ENCODE measurements around the gene SLC37A1.

SLC37A1 gene

GRCh38 chr21:42524341-42525028 lies 10.8 kb downstream of the SLC37A1 start:
- H3K27me3 Mint-ChIP-seq = no peaks in the 10 kb centered on the region
- H3K4me1 Mint-ChIP-seq (ENCODE audit: low read depth) = peaks cover 50% of the 10 kb centered on the region
- H3K4me3 Mint-ChIP-seq = peak overlapping the region; percentile 58
- no peaks in the 10 kb centered on the region for H3K9me3 Mint-ChIP-seq (ENCODE audit: low read depth)
- peak overlapping the region; percentile 54 for H3K27ac Mint-ChIP-seq
- H3K36me3 Mint-ChIP-seq = peaks cover 16% of the 10 kb centered on the region

GRCh38 chr21:42525029-42525581 lies 11.5 kb downstream of the SLC37A1 start:
- peak overlapping the region; percentile 58 for H3K4me3 Mint-ChIP-seq

GRCh38 chr21:42525676-42526378 lies 12.2 kb downstream of the SLC37A1 start:
- H3K4me3 Mint-ChIP-seq = no peak overlapping the region
- no peaks in the 10 kb centered on the region for H3K9me3 Mint-ChIP-seq (ENCODE audit: low read depth)
- peaks cover 17% of the 10 kb centered on the region for H3K36me3 Mint-ChIP-seq
- peaks cover 57% of the 10 kb centered on the region for H3K4me1 Mint-ChIP-seq (ENCODE audit: low read depth)
- H3K27ac Mint-ChIP-seq = peak overlapping the region; percentile 10
- H3K27me3 Mint-ChIP-seq = no peaks in the 10 kb centered on the region

More at GRCh38 chr21:42525029-42525581, 11.5 kb downstream of the SLC37A1 start:
- Mint-ChIP-seq H3K4me1 (ENCODE audit: low read depth) (peaks cover 53% of the 10 kb centered on the region), H3K27me3 (no peaks in the 10 kb centered on the region), H3K36me3 (peaks cover 14% of the 10 kb centered on the region), H3K9me3 (ENCODE audit: low read depth) (no peaks in the 10 kb centered on the region), H3K27ac (peak overlapping the region; percentile 64)

GRCh38 chr21:42526379-42526727 lies 12.7 kb downstream of the SLC37A1 start:
- Mint-ChIP-seq H3K36me3 (peaks cover 17% of the 10 kb centered on the region), H3K4me1 (ENCODE audit: low read depth) (peaks cover 57% of the 10 kb centered on the region), H3K27ac (no peak overlapping the region), H3K9me3 (ENCODE audit: low read depth) (no peaks in the 10 kb centered on the region), H3K27me3 (no peaks in the 10 kb centered on the region), H3K4me3 (no peak overlapping the region)

DNA sequence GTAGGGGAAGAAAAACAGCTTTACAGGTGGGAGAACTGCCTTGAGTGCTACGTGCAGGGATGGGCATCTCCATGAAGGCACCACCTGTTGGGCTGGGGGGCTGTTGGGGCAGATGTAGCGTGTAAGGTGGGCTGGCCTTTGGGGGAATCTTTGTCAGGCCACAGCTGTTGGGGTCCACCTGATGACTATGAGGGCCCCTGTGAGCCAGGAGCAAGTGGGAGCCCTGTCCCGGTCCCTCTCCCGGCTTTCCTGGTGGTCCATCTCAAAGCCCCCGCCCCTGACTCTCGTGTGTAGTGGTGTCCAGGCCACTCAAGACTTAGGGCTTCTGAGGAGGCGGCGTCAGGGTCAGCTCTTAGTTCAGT lies 13.5 kb downstream of the SLC37A1 start:
- peaks cover 13% of the 10 kb centered on the region for H3K36me3 Mint-ChIP-seq
- peak overlapping the region; percentile 18 for H3K27ac Mint-ChIP-seq
- peak overlapping the region; percentile 42 for H3K4me3 Mint-ChIP-seq
- no peaks in the 10 kb centered on the region for H3K27me3 Mint-ChIP-seq
- H3K4me1 Mint-ChIP-seq (ENCODE audit: low read depth) = peaks cover 57% of the 10 kb centered on the region
- H3K9me3 Mint-ChIP-seq (ENCODE audit: low read depth) = no peaks in the 10 kb centered on the region

DNA sequence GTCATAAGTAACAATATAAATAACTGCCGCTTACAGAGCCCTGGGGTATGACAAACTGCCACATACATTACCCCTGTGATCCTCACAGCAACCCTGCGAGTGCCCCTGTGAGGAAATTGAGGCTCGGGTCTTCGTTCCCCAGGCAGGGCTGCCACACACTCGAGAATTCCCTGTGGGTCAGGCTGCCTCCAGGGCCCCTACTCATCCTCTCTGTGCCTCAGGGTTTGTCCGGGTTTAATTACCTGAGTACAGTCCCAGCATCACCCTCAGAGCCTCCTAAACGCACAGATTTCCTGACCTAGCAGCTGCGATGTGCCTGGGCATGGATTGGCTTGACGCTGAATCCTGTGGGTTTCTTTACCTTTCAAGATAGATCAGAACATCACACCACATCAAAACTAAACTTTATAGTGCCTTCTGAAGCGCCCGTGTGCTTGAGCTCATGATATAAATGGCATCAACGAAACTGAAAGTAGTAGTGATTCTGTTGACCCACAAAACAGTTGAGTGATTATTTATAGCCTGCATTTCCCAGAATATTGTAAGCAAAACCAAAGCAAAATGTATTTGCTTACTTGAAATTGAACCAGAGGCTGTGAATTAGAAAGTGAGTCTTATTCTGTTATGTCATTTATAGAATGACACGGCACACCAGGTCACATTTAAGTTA lies 14.0 kb downstream of the SLC37A1 start:
- H3K4me1 Mint-ChIP-seq (ENCODE audit: low read depth) = peaks cover 57% of the 10 kb centered on the region
- peak overlapping the region; percentile 94 for H3K27ac Mint-ChIP-seq
- peak overlapping the region; percentile 67 for H3K4me3 Mint-ChIP-seq
- H3K36me3 Mint-ChIP-seq = peaks cover 11% of the 10 kb centered on the region
- H3K9me3 Mint-ChIP-seq (ENCODE audit: low read depth) = no peaks in the 10 kb centered on the region
- no peaks in the 10 kb centered on the region for H3K27me3 Mint-ChIP-seq

- Mint-ChIP-seq H3K4me3 (no peak overlapping the region), H3K36me3 (peaks cover 9% of the 10 kb centered on the region), H3K9me3 (ENCODE audit: low read depth) (no peaks in the 10 kb centered on the region), H3K27ac (peak overlapping the region; percentile 70), H3K27me3 (no peaks in the 10 kb centered on the region), H3K4me1 (ENCODE audit: low read depth) (peaks cover 53% of the 10 kb centered on the region)
Measured at GRCh38 chr21:42530167-42530518, 16.5 kb downstream of the SLC37A1 start.

DNA sequence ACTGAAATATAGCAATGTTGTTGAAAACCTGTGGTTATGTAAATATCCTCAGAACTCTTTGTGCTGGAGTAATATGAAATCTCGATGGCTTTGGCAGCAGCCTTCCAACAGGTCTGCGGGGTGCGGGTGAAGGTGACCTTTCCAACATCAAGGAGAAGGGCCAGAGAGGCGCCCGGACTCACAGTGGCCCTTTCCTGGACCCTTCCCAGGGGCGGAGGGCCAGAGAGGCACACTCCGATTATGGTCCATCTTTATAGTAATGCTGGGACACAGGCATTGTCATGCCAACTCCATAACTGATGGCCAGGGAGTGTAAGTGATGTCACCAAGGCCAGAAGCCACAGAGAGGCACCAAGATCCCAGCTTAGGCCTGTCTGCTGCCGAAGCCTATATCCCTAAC lies 18.1 kb downstream of the SLC37A1 start:
- Mint-ChIP-seq H3K4me3 (no peak overlapping the region), H3K4me1 (ENCODE audit: low read depth) (peaks cover 39% of the 10 kb centered on the region), H3K9me3 (ENCODE audit: low read depth) (no peaks in the 10 kb centered on the region), H3K27me3 (no peaks in the 10 kb centered on the region), H3K27ac (no peak overlapping the region), H3K36me3 (peaks cover 8% of the 10 kb centered on the region)

DNA sequence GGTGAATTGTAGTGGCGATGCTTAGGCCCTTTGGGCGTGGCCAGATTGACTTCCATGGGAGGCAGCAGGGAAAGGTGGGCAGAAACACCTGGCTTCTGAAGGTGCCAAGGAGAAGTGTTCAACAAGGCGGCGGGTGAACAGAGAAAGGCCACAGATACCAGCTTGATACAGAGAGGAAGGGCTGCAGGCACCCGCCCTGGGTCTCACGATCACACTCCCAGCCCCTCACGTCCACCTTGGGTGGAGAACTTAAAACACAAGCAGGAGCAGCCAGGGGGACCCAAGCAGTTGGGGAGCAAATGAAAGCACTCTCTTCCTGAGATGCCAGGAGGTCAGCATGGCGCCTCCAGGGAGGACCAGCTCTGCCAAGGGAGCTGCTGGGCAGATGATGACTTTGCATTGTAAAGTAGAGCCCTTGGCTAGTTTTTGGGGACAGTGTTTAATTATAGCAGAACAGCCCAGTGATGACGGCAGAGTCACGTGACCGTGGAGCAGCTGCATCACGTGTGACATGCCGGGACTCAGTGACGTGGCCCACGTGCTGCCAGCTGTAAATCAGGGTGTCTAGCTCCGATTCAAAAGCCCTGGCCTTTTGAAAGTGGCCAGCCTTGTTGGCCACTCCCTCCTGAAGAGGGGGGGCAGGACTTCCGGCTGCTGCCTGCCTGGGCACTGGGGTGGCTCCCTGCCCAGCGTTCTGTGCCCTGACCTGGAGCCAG lies 19.0 kb downstream of the SLC37A1 start:
- H3K27me3 Mint-ChIP-seq = no peaks in the 10 kb centered on the region
- H3K4me1 Mint-ChIP-seq (ENCODE audit: low read depth) = peaks cover 33% of the 10 kb centered on the region
- no peak overlapping the region for H3K4me3 Mint-ChIP-seq
- peaks cover 5% of the 10 kb centered on the region for H3K36me3 Mint-ChIP-seq
- no peaks in the 10 kb centered on the region for H3K9me3 Mint-ChIP-seq (ENCODE audit: low read depth)
- H3K27ac Mint-ChIP-seq = peak overlapping the region; percentile 34

DNA sequence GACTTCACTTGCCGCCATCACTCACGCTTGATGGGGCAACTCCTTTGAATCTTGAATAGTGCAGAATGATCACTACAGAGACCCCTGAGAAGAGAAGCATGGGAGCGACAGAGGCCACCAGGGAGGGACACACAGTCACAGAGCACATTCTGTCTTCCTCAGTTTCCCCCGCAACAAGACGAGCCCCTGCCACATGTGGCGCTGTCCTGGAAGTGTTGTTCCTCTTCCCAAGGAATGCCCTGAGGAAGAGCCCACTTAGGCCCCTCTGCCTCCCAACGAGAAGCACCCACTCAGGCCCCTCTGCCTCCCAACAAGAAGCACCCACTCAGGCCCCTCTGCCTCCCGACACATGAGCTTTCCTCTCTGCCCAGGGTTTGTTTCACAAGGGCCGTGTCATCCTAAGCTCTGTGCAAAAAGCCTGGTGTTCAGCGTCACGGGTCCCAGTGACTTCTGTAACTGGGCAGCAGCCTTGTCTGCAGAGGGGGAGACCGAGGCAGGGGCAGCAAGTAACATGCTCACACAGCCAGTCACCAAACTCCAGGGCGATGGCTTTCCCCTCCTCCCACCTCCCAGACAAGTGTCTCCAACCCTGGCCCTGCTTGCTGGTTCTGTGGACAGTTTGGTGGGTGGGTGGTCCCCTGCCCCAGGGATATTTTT lies 19.8 kb downstream of the SLC37A1 start:
- Mint-ChIP-seq H3K36me3 (peaks cover 9% of the 10 kb centered on the region), H3K9me3 (ENCODE audit: low read depth) (no peaks in the 10 kb centered on the region), H3K27ac (no peak overlapping the region), H3K27me3 (no peaks in the 10 kb centered on the region), H3K4me3 (no peak overlapping the region), H3K4me1 (ENCODE audit: low read depth) (peaks cover 25% of the 10 kb centered on the region)

DNA sequence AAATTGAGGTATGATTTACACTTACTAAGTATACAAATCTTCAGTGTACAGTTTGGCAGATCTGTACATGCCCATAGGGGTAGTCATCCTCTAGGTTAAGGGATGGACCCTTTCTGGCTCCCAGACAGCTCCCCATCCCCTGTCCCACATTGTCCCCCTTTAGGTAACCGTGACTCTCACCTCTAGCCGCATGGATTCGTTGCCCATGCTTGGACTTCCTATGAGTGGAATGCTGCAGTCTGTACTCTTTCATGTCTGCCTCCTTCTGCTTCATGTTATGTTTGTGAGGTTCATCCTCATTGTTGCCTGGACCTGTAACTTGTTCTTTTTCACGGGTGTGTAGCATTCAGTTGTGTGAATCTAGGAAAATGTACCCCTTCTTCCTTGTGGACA lies 20.3 kb downstream of the SLC37A1 start:
- Mint-ChIP-seq H3K27ac (peak overlapping the region; percentile 68), H3K4me3 (peak overlapping the region; percentile 55)

DNA sequence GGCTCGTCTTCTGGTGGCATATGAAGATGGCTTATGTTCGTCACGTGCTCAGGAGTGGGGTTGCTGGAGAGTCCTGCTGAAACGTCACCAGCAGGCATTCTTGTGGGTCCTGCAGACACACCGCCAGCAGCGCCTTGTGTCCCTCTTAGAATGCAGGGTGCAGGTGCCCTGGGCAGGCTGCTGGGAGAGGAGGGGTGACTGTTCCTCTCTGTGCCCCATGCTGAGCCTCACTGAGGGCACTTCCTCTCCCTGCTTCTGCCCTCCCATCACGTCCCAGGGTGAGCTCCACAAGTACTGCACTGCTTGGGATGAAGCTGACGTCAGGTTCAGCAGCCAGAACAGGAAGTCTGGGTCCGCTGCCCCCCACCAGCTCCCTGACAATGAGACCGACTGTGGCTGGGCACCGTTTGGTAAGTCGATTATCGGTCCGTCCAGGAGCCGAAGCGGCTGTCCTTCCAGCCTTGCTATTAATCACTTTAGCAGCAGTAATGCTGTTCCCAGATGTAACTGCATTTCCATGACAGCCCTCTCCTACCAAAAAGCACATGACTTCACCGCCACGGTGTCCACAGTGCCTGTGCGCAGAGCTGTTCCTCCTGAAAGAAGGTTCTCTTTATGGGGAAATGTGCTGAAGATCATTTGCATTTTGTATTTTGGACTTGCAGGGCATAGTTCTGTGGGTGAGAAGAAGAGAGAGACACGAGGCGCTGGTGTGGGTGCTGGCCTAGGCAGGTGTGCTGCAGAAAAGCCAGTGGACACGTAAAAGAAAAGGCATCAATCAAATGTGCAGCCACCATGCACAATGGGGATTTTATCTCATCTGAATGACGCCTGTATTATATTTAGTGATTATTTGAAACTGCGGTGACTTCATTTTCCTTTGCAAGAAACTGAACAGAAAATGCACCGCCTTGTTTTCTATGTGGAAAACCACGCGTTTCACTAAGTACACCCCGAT lies 21.0 kb downstream of the SLC37A1 start:
- no peaks in the 10 kb centered on the region for H3K9me3 Mint-ChIP-seq (ENCODE audit: low read depth)
- H3K4me3 Mint-ChIP-seq = peak overlapping the region; percentile 55
- H3K27me3 Mint-ChIP-seq = no peaks in the 10 kb centered on the region
- H3K36me3 Mint-ChIP-seq = peaks cover 9% of the 10 kb centered on the region
- peaks cover 21% of the 10 kb centered on the region for H3K4me1 Mint-ChIP-seq (ENCODE audit: low read depth)
- H3K27ac Mint-ChIP-seq = peak overlapping the region; percentile 61

More for the DNA sequence above, 20.3 kb downstream of the SLC37A1 start:
- Mint-ChIP-seq H3K27me3 (no peaks in the 10 kb centered on the region), H3K9me3 (ENCODE audit: low read depth) (no peaks in the 10 kb centered on the region), H3K4me1 (ENCODE audit: low read depth) (peaks cover 23% of the 10 kb centered on the region), H3K36me3 (peaks cover 9% of the 10 kb centered on the region)

DNA sequence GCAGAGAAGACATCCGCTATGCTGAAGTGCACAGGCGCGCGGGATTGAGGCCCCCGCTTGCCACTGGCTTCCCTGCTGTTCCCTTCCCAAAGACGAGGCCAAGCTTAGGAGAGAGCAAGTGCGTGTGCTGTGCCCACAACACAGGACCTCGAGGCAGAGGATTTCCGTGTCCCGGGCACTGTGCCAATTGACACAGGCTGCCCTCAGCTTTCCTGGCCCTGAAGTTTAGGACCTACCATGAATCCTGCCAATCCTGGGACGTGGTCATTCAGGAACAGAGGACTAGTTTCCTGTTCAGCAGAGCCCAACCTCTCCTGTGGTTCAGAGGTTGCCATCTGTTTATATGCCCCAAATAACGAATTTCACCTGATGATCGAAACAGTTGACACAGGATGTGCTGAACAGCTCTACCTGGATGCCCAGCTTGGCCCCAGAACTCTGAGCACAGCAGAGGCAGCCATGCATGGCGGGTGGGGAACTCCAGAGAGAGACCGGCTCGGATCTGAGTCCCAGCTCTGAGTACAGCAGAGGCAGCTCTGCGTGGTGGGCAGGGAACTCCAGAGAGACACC lies 22.0 kb downstream of the SLC37A1 start:
- H3K27me3 Mint-ChIP-seq = no peaks in the 10 kb centered on the region
- H3K36me3 Mint-ChIP-seq = peaks cover 9% of the 10 kb centered on the region
- peaks cover 13% of the 10 kb centered on the region for H3K4me1 Mint-ChIP-seq (ENCODE audit: low read depth)
- H3K4me3 Mint-ChIP-seq = no peak overlapping the region
- no peaks in the 10 kb centered on the region for H3K9me3 Mint-ChIP-seq (ENCODE audit: low read depth)
- H3K27ac Mint-ChIP-seq = no peak overlapping the region

Data from activated naive CD8-positive, alpha-beta T cell (primary cell).